ENCODE measurements around the gene CCDC81. TPM values are rescaled to one million over a fixed set of nuclear protein-coding genes. Genes with fewer than 3 reads are reported as not detected.
A peak's percentile ranks its signal among the peaks of the same experiment; 100 is the strongest.

CCDC81 gene
- total and polyA plus RNA-seq, 3 experiments from 2014 or later: 0.26 to 0.44 (median 0.31) TPM

GRCh38 chr11:86360775-86361395 lies 13.8 kb upstream of the CCDC81 start:
- POLR2A ChIA-PET: no interaction called here
- no peak overlapping the region for H3K27ac ChIP-seq (ENCODE audit: low read depth, low read length)
- no peak for DNase-seq
- H3K27me3 ChIP-seq (ENCODE audit: insufficient read depth, low read length, poor library complexity, severe bottlenecking): no peaks in the 10 kb centered on the region
- H3K27me3 Mint-ChIP-seq: peaks cover 5 to 7% of the 10 kb centered on the region in 2 donors
- CTCF ChIA-PET: interaction anchor here (1.4 kb wide), 1 partner anchor 10 kb away, joined by 3 read pairs; no protein-coding TSS in a partner anchor
- no peaks in the 10 kb centered on the region for H3K4me1 Mint-ChIP-seq
- no peaks in the 10 kb centered on the region for H3K9me3 ChIP-seq (ENCODE audit: low read length)
- H3K36me3 ChIP-seq (ENCODE audit: insufficient read depth, low read length): no peaks in the 10 kb centered on the region
- no peaks in the 10 kb centered on the region for H3K4me1 ChIP-seq (ENCODE audit: insufficient read depth, low read length)
- peaks cover 2 to 8% (median 5%) of the 10 kb centered on the region in 5 donors for H3K9me3 Mint-ChIP-seq
- H3K4me3 ChIP-seq (ENCODE audit: low read length): no peak overlapping the region
- peaks cover 0 to 12% (median 0%) of the 10 kb centered on the region in 3 donors for H3K36me3 Mint-ChIP-seq
- no peak overlapping the region for H3K4me3 Mint-ChIP-seq
- peak overlapping the region in 1 of 8 donors; percentile 27 for H3K27ac Mint-ChIP-seq

GRCh38 chr11:86363424-86363823 lies 11.3 kb upstream of the CCDC81 start:
- POLR2A ChIA-PET: no interaction called here
- H3K27me3 Mint-ChIP-seq: peaks cover 5 to 7% of the 10 kb centered on the region in 2 donors
- no peaks in the 10 kb centered on the region for H3K4me1 Mint-ChIP-seq
- Histone ChIP-seq H3K27ac (ENCODE audit: low read depth, low read length) (no peak overlapping the region), H3K4me1 (ENCODE audit: insufficient read depth, low read length) (no peaks in the 10 kb centered on the region), H3K4me3 (ENCODE audit: low read length) (no peak overlapping the region), H3K36me3 (ENCODE audit: insufficient read depth, low read length) (no peaks in the 10 kb centered on the region), H3K27me3 (ENCODE audit: insufficient read depth, low read length, poor library complexity, severe bottlenecking) (no peaks in the 10 kb centered on the region), H3K9me3 (ENCODE audit: low read length) (no peaks in the 10 kb centered on the region)
- DNase-seq: no peak
- H3K9me3 Mint-ChIP-seq: peaks cover 2 to 8% (median 5%) of the 10 kb centered on the region in 5 donors
- H3K4me3 Mint-ChIP-seq: no peak overlapping the region
- peaks cover 0 to 8% (median 0%) of the 10 kb centered on the region in 3 donors for H3K36me3 Mint-ChIP-seq
- CTCF ChIA-PET: no interaction called here
- no peak overlapping the region for H3K27ac Mint-ChIP-seq

- Histone ChIP-seq H3K36me3 (ENCODE audit: insufficient read depth, low read length) (no peaks in the 10 kb centered on the region), H3K27ac (ENCODE audit: low read depth, low read length) (no peak overlapping the region), H3K4me1 (ENCODE audit: insufficient read depth, low read length) (no peaks in the 10 kb centered on the region), H3K27me3 (ENCODE audit: insufficient read depth, low read length, poor library complexity, severe bottlenecking) (no peaks in the 10 kb centered on the region), H3K9me3 (ENCODE audit: low read length) (no peaks in the 10 kb centered on the region), H3K4me3 (ENCODE audit: low read length) (no peak overlapping the region)
- ChIA-PET POLR2A (no interaction called here), CTCF (no interaction called here)
- Mint-ChIP-seq H3K27ac (no peak overlapping the region), H3K9me3 (peaks cover 2 to 8% (median 5%) of the 10 kb centered on the region in 5 donors), H3K27me3 (peaks cover 0 to under 1% of the 10 kb centered on the region in 2 donors), H3K4me3 (no peak overlapping the region), H3K4me1 (no peaks in the 10 kb centered on the region), H3K36me3 (peaks cover 0 to 7% (median 0%) of the 10 kb centered on the region in 3 donors)
- no peak for DNase-seq
These were observed 9.1 kb upstream of the CCDC81 start for GRCh38 chr11:86365546-86365945.

- H3K27ac Mint-ChIP-seq: peak overlapping the region in 1 of 8 donors; percentile 47
- H3K9me3 ChIP-seq (ENCODE audit: low read length): no peaks in the 10 kb centered on the region
- H3K4me3 Mint-ChIP-seq: no peak overlapping the region
- H3K4me3 ChIP-seq (ENCODE audit: low read length): no peak overlapping the region
- CTCF ChIA-PET: no interaction called here
- H3K27me3 ChIP-seq (ENCODE audit: insufficient read depth, low read length, poor library complexity, severe bottlenecking): no peaks in the 10 kb centered on the region
- no peaks in the 10 kb centered on the region for H3K9me3 Mint-ChIP-seq
- H3K27ac ChIP-seq (ENCODE audit: low read depth, low read length): no peak overlapping the region
- no peaks in the 10 kb centered on the region for H3K4me1 ChIP-seq (ENCODE audit: insufficient read depth, low read length)
- DNase-seq: no peak
- H3K27me3 Mint-ChIP-seq: peaks cover 2 to 6% of the 10 kb centered on the region in 2 donors
- no peaks in the 10 kb centered on the region for H3K36me3 ChIP-seq (ENCODE audit: insufficient read depth, low read length)
- H3K4me1 Mint-ChIP-seq: no peaks in the 10 kb centered on the region
- POLR2A ChIA-PET: no interaction called here
- H3K36me3 Mint-ChIP-seq: no peaks in the 10 kb centered on the region
These were observed 5.0 kb upstream of the CCDC81 start for GRCh38 chr11:86369668-86370067.

- ChIA-PET POLR2A (no interaction called here), CTCF (no interaction called here)
- Mint-ChIP-seq H3K36me3 (no peaks in the 10 kb centered on the region), H3K27me3 (peaks cover 2 to 6% of the 10 kb centered on the region in 2 donors), H3K4me1 (no peaks in the 10 kb centered on the region), H3K9me3 (no peaks in the 10 kb centered on the region), H3K27ac (no peak overlapping the region), H3K4me3 (no peak overlapping the region)
- H3K9me3 ChIP-seq (ENCODE audit: low read length): no peaks in the 10 kb centered on the region
- no peak for DNase-seq
- no peaks in the 10 kb centered on the region for H3K36me3 ChIP-seq (ENCODE audit: insufficient read depth, low read length)
- H3K27ac ChIP-seq (ENCODE audit: low read depth, low read length): no peak overlapping the region
- no peaks in the 10 kb centered on the region for H3K4me1 ChIP-seq (ENCODE audit: insufficient read depth, low read length)
- H3K4me3 ChIP-seq (ENCODE audit: low read length): no peak overlapping the region
- H3K27me3 ChIP-seq (ENCODE audit: insufficient read depth, low read length, poor library complexity, severe bottlenecking): no peaks in the 10 kb centered on the region
These were observed 4.5 kb upstream of the CCDC81 start for GRCh38 chr11:86370171-86370570.

GRCh38 chr11:86370922-86371594 lies 3.6 kb upstream of the CCDC81 start:
- Histone ChIP-seq H3K27ac (ENCODE audit: low read depth, low read length) (no peak overlapping the region), H3K36me3 (ENCODE audit: insufficient read depth, low read length) (no peaks in the 10 kb centered on the region), H3K27me3 (ENCODE audit: insufficient read depth, low read length, poor library complexity, severe bottlenecking) (no peaks in the 10 kb centered on the region), H3K4me1 (ENCODE audit: insufficient read depth, low read length) (no peaks in the 10 kb centered on the region), H3K4me3 (ENCODE audit: low read length) (no peak overlapping the region), H3K9me3 (ENCODE audit: low read length) (no peaks in the 10 kb centered on the region)
- ChIA-PET POLR2A (no interaction called here), CTCF (no interaction called here)
- DNase-seq: no peak
- Mint-ChIP-seq H3K9me3 (no peaks in the 10 kb centered on the region), H3K36me3 (no peaks in the 10 kb centered on the region), H3K4me1 (no peaks in the 10 kb centered on the region), H3K27ac (no peak overlapping the region), H3K27me3 (peaks cover 2 to 6% of the 10 kb centered on the region in 2 donors), H3K4me3 (no peak overlapping the region)

GRCh38 chr11:86372041-86372440 lies 2.6 kb upstream of the CCDC81 start:
- Mint-ChIP-seq H3K9me3 (peaks cover 0 to 1% (median 0%) of the 10 kb centered on the region in 5 donors), H3K27me3 (peaks cover 3 to 6% of the 10 kb centered on the region in 2 donors), H3K4me3 (no peak overlapping the region), H3K36me3 (no peaks in the 10 kb centered on the region), H3K27ac (no peak overlapping the region), H3K4me1 (no peaks in the 10 kb centered on the region)
- H3K27ac ChIP-seq (ENCODE audit: low read depth, low read length): no peak overlapping the region
- ChIA-PET POLR2A (no interaction called here), CTCF (no interaction called here)
- H3K4me1 ChIP-seq (ENCODE audit: insufficient read depth, low read length): no peaks in the 10 kb centered on the region
- no peaks in the 10 kb centered on the region for H3K36me3 ChIP-seq (ENCODE audit: insufficient read depth, low read length)
- no peaks in the 10 kb centered on the region for H3K27me3 ChIP-seq (ENCODE audit: insufficient read depth, low read length, poor library complexity, severe bottlenecking)
- H3K9me3 ChIP-seq (ENCODE audit: low read length): no peaks in the 10 kb centered on the region
- H3K4me3 ChIP-seq (ENCODE audit: low read length): no peak overlapping the region
- DNase-seq: no peak

GRCh38 chr11:86372586-86372985 lies 2.1 kb upstream of the CCDC81 start:
- Mint-ChIP-seq H3K4me1 (no peaks in the 10 kb centered on the region), H3K27ac (no peak overlapping the region), H3K9me3 (peaks cover 0 to 1% (median 0%) of the 10 kb centered on the region in 5 donors), H3K27me3 (peaks cover 4 to 6% of the 10 kb centered on the region in 2 donors), H3K36me3 (no peaks in the 10 kb centered on the region), H3K4me3 (no peak overlapping the region)
- ChIA-PET POLR2A (no interaction called here), CTCF (no interaction called here)
- no peak for DNase-seq
- H3K9me3 ChIP-seq (ENCODE audit: low read length): no peaks in the 10 kb centered on the region
- no peaks in the 10 kb centered on the region for H3K4me1 ChIP-seq (ENCODE audit: insufficient read depth, low read length)
- H3K27me3 ChIP-seq (ENCODE audit: insufficient read depth, low read length, poor library complexity, severe bottlenecking): no peaks in the 10 kb centered on the region
- H3K36me3 ChIP-seq (ENCODE audit: insufficient read depth, low read length): no peaks in the 10 kb centered on the region
- no peak overlapping the region for H3K27ac ChIP-seq (ENCODE audit: low read depth, low read length)
- no peak overlapping the region for H3K4me3 ChIP-seq (ENCODE audit: low read length)

Data from CD8-positive, alpha-beta memory T cell (primary cell).